A549 (cell line): ENCODE data around the gene CNTNAP5. TPM values are rescaled to one million over a fixed set of nuclear protein-coding genes. Genes with fewer than 3 reads are reported as not detected.
A peak's percentile ranks its signal among the peaks of the same experiment; 100 is the strongest.

Source experiments
- ATAC-seq, 2 experiments: fragments of 200-7000 bp in 1 of 2; fragments of >200 bp in 1 of 2; cut with Nextera tagmentation in 1 of 2; cut with Tn5 transposase in 1 of 2; 3 replicates each; pipeline versions ENCODE4 v1.8.0 to v1.9.1; 2018 to 2020; ENCODE audit warnings: mild to moderate bottlenecking in 1 of 2, moderate library complexity in 1 of 2
- CTCF ChIA-PET: fragments of 300-600 bp; sonication (Branson Sonifier 250); formaldehyde crosslinking; extraction: SDS; loops from one replicate; lab custom pipeline; 2021; ENCODE audit warnings: antibody characterized with exemption, inconsistent platforms; lab: Yijun Ruan, JAX
- POLR2A ChIA-PET: fragments of 350-600 bp; formaldehyde crosslinking; extraction: SDS; loops from one replicate; lab custom pipeline; 2021; ENCODE audit warnings: antibody characterized with exemption, inconsistent platforms; lab: Yijun Ruan, JAX
- DNase-seq, 2 experiments: peaks; one replicate each; pipeline versions ENCODE4 v3.0.0 to v3.0.0-alpha.2; 2011 to 2016; ENCODE audit warnings: low read depth in 1 of 2, low spot score in 1 of 2
- FAIRE-seq: peaks from 2 replicates; lab custom pipeline; 2011; peaks lifted over from hg19 to GRCh38; lab: Jason Lieb, UNC
- H3K27ac ChIP-seq, 2 experiments: fragments of >200 bp; sonication (Bioruptor Twin); formaldehyde crosslinking; 3 replicates each; pipeline ENCODE4 v1.5.1; 2016 to 2017
- H3K4me1 ChIP-seq: fragments of >200 bp; sonication (Bioruptor Twin); formaldehyde crosslinking; 3 replicates; pipeline ENCODE4 v1.6.1; 2016
- H3K4me2 ChIP-seq: fragments of >200 bp; sonication (Bioruptor Twin); formaldehyde crosslinking; 3 replicates; pipeline ENCODE4 v1.6.1; 2016
- H3K4me3 ChIP-seq: fragments of >200 bp; sonication (Bioruptor Twin); formaldehyde crosslinking; 3 replicates; pipeline ENCODE4 v1.5.1; 2016
- H3K9me3 ChIP-seq: fragments of >200 bp; sonication (Bioruptor Twin); formaldehyde crosslinking; 3 replicates; pipeline ENCODE4 v1.6.1; 2016
- ATOH8 ChIP-seq: fragments of 250-450 bp; sonication (Bioruptor Pico); IDR thresholded peaks from 2 replicates; pipeline ENCODE4 v1.5.0; 2020; ENCODE audit warnings: low read depth, mild to moderate bottlenecking, moderate library complexity
- BCL3 ChIP-seq: fragments of >200 bp; sonication (Bioruptor Twin); formaldehyde crosslinking; IDR thresholded peaks from 3 replicates; pipeline ENCODE4 v1.6.1; 2016
- CHD4 ChIP-seq: fragments of 200-600 bp; sonication (generic); IDR thresholded peaks from 2 replicates; pipeline ENCODE4 v1.6.1; 2016; ENCODE audit warnings: antibody characterized with exemption, mild to moderate bottlenecking, borderline replicate concordance
- E2F6 ChIP-seq: IDR thresholded peaks from 2 replicates; pipeline ENCODE4 v1.6.1; 2012; ENCODE audit warnings: low read depth, borderline replicate concordance
- ESRRA ChIP-seq: fragments of 150-350 bp; IDR thresholded peaks from 2 replicates; pipeline ENCODE4 v1.6.1; 2014; ENCODE audit warnings: mild to moderate bottlenecking, low read length, borderline replicate concordance
- FOXS1 ChIP-seq: fragments of 250-450 bp; sonication (Bioruptor Pico); IDR thresholded peaks from 2 replicates; pipeline ENCODE4 v1.5.0; 2020; ENCODE audit warnings: mild to moderate bottlenecking, moderate library complexity
- GATA3 ChIP-seq: IDR thresholded peaks from 2 replicates; pipeline ENCODE4 v1.6.1; 2012; ENCODE audit warnings: borderline replicate concordance
- HES2 ChIP-seq: fragments of >200 bp; sonication (Bioruptor Twin); formaldehyde crosslinking; IDR thresholded peaks from 2 replicates; pipeline ENCODE4 v1.6.1; 2016
- HEYL ChIP-seq: fragments of 250-450 bp; sonication (Bioruptor Pico); IDR thresholded peaks from 2 replicates; pipeline ENCODE4 v1.8.0; 2021; ENCODE audit warnings: mild to moderate bottlenecking, moderate library complexity
- HMGXB4 ChIP-seq: fragments of 250-450 bp; sonication (Bioruptor Pico); IDR thresholded peaks from 2 replicates; pipeline ENCODE4 v1.5.0; 2021; ENCODE audit warnings: mild to moderate bottlenecking, moderate library complexity, borderline replicate concordance
- HOXB13 ChIP-seq: fragments of 250-450 bp; sonication (Bioruptor Pico); IDR thresholded peaks from 2 replicates; pipeline ENCODE4 v1.5.0; 2020; ENCODE audit warnings: low read depth, mild to moderate bottlenecking, moderate library complexity
- HOXB5 ChIP-seq: fragments of 250-450 bp; sonication (Bioruptor Pico); IDR thresholded peaks from 2 replicates; pipeline ENCODE4 v1.5.0; 2020; ENCODE audit warnings: mild to moderate bottlenecking, moderate library complexity
- JUNB ChIP-seq: fragments of >200 bp; sonication (Bioruptor Twin); formaldehyde crosslinking; IDR thresholded peaks from 2 replicates; pipeline ENCODE4 v1.6.1; 2016
- KDM1A ChIP-seq: fragments of 200-600 bp; sonication (generic); IDR thresholded peaks from 2 replicates; pipeline ENCODE4 v1.6.1; 2016; ENCODE audit warnings: low read depth, mild to moderate bottlenecking
- KDM5A ChIP-seq: fragments of 200-600 bp; sonication (generic); IDR thresholded peaks from 2 replicates; pipeline ENCODE4 v1.6.1; 2016; ENCODE audit warnings: antibody characterized with exemption, mild to moderate bottlenecking
- MAFK ChIP-seq: fragments of 450-650 bp; IDR thresholded peaks from 2 replicates; pipeline ENCODE4 v1.6.1; 2014; ENCODE audit not compliant: partially characterized antibody
- NFE2L2 ChIP-seq: fragments of 150-350 bp; conservative IDR thresholded peaks from 2 replicates; pipeline ENCODE4 v1.6.1; 2014; ENCODE audit warnings: low read length
- PBX3 ChIP-seq: IDR thresholded peaks from 2 replicates; pipeline ENCODE4 v1.6.1; 2012
- REST ChIP-seq: fragments of 200-600 bp; sonication (generic); IDR thresholded peaks from 2 replicates; pipeline ENCODE4 v1.6.1; 2016; ENCODE audit warnings: antibody characterized with exemption, mild to moderate bottlenecking, moderate library complexity
- TP53 ChIP-seq: fragments of 250-450 bp; sonication (Bioruptor Pico); IDR thresholded peaks from 2 replicates; pipeline ENCODE4 v1.5.0; 2021; ENCODE audit warnings: mild to moderate bottlenecking, moderate library complexity
- WGBS: methylation state at CpG from one replicate; pipeline ENCODE4 v1.1.6; 2017; ENCODE audit errors: missing lambda C conversion rate; 5-methylcytosine and 5-hydroxymethylcytosine counted together
- polyA plus RNA-seq, 4 experiments: library from polyadenylated mRNA; depleted of rRNA in 3 of 4; stranded (reverse); fragments of >200 nt; fragmentation: RNase III in 1 of 4; extraction: RNeasy Plus Mini Kit Qiagen cat#74134 plus additional on column Dnase treatment in 1 of 4; gene quantifications; 2 replicates in 3 of 4; 3 replicates in 1 of 4; pipeline ENCODE4 v1.2.3, GENCODE V29; 2011 to 2017

Gene CNTNAP5
- polyA plus RNA-seq, 2 of the 4 experiments (the other 2 are of a cell fraction), result not detected

- H3K4me3 ChIP-seq, result no peak overlapping the region
- no peak for ATAC-seq
- FAIRE-seq, result no peak
- ChIA-PET CTCF (no interaction called here), POLR2A (no interaction called here)
- H3K27ac ChIP-seq, result no peak overlapping the region
- DNase-seq, result no peak
- H3K9me3 ChIP-seq, result peaks cover 9% of the 10 kb centered on the region; the same call in 1 of the 3 replicates
- peak; percentile 57 for TF ChIP-seq MAFK
- no peak for TF ChIP-seq TP53 (CRISPR knock-in tag)
- TF ChIP-seq HMGXB4 (CRISPR knock-in tag), result no peak
- TF ChIP-seq JUNB, result no peak
- H3K4me1 ChIP-seq, result no peaks in the 10 kb centered on the region
- no peak overlapping the region for H3K4me2 ChIP-seq
Measured at GRCh38 chr2:124670187-124670586, 645.1 kb downstream of the CNTNAP5 start.

- FAIRE-seq, result no peak
- H3K4me2 ChIP-seq, result no peak overlapping the region
- 0% methylated on average over 2 of the region's 2 CpGs for WGBS
- ATAC-seq, result no peak
- no peak for TF ChIP-seq REST
- TF ChIP-seq HOXB13 (CRISPR knock-in tag), result no peak
- TF ChIP-seq NFE2L2, result no peak
- TF ChIP-seq FOXS1, result no peak
- TF ChIP-seq TP53 (CRISPR knock-in tag), result no peak
- no peak for TF ChIP-seq KDM5A
- no peak for TF ChIP-seq KDM1A
- no peak for TF ChIP-seq E2F6
- no peak for TF ChIP-seq ESRRA
- TF ChIP-seq HES2, result no peak
- no peak for TF ChIP-seq HOXB5 (CRISPR knock-in tag)
- no peak for TF ChIP-seq GATA3
- no peak for TF ChIP-seq ATOH8 (CRISPR knock-in tag)
- TF ChIP-seq HEYL (CRISPR knock-in tag), result no peak
- no peak for TF ChIP-seq CHD4
- TF ChIP-seq PBX3, result no peak
- TF ChIP-seq BCL3, result no peak
- no peak for DNase-seq
- no peak overlapping the region for H3K4me3 ChIP-seq
- peaks cover 9% of the 10 kb centered on the region; the same call in 1 of the 3 replicates for H3K9me3 ChIP-seq
- ChIA-PET CTCF (no interaction called here), POLR2A (no interaction called here)
- H3K27ac ChIP-seq, result no peak overlapping the region
- H3K4me1 ChIP-seq, result no peaks in the 10 kb centered on the region
Measured at GRCh38 chr2:124678043-124678442, 653.0 kb downstream of the CNTNAP5 start.
